Peyer's patch (tissue), 4 donors: ENCODE measurements around the gene PAQR6.

ENCODE experiments used
- CTCF ChIP-seq, 6 experiments: fragments of 450-650 bp in 4 of 6; fragments of 200-600 bp in 2 of 6; sonication (generic) in 1 of 6; IDR thresholded peaks; one replicate each; pipeline ENCODE4 v1.5.1; 2017 to 2019; ENCODE audit warnings: antibody characterized with exemption in 6 of 6, mild to moderate bottlenecking in 3 of 6, moderate library complexity in 1 of 6
- POLR2A ChIP-seq, 2 donors: fragments of 450-650 bp; IDR thresholded peaks; one replicate each; pipeline ENCODE4 v1.5.1; 2017; ENCODE audit warnings: antibody characterized with exemption in 2 of 2, mild to moderate bottlenecking in 2 of 2, moderate library complexity in 2 of 2

- no peak for TF ChIP-seq CTCF (IDR thresholded peaks at IDR 0.05)
- no peak for TF ChIP-seq POLR2A (IDR thresholded peaks at IDR 0.05)
These were observed 20.5 kb upstream of the PAQR6 start for GRCh38 chr1:156268336-156268735.
